GM15510 (cell line): ENCODE measurements around the gene KIF26B.

ENCODE experiments used
- POLR2A ChIP-seq: IDR thresholded peaks from 3 replicates; pipeline ENCODE4 v1.6.1; 2011; ENCODE audit warnings: borderline replicate concordance; ENCODE audit not compliant: insufficient read length; ENCODE audit errors: extremely low read depth

KIF26B gene

GRCh38 chr1:245365095-245366020 lies 210.6 kb downstream of the KIF26B start:
- TF ChIP-seq POLR2A = no peak

- no peak for TF ChIP-seq POLR2A
Observed at GRCh38 chr1:245366886-245367285, 212.1 kb downstream of the KIF26B start.

- no peak for TF ChIP-seq POLR2A
Observed at GRCh38 chr1:245370175-245370825, 215.5 kb downstream of the KIF26B start.

GRCh38 chr1:245370905-245371581 lies 216.3 kb downstream of the KIF26B start:
- TF ChIP-seq POLR2A = no peak

- no peak for TF ChIP-seq POLR2A
Observed at GRCh38 chr1:245373131-245373530, 218.3 kb downstream of the KIF26B start.

GRCh38 chr1:245375789-245376460 lies 221.1 kb downstream of the KIF26B start:
- TF ChIP-seq POLR2A = no peak

GRCh38 chr1:245377854-245378253 lies 223.1 kb downstream of the KIF26B start:
- TF ChIP-seq POLR2A = no peak

GRCh38 chr1:245378311-245378722 lies 223.5 kb downstream of the KIF26B start:
- no peak for TF ChIP-seq POLR2A

- no peak for TF ChIP-seq POLR2A
Observed at GRCh38 chr1:245378745-245379144, 224.0 kb downstream of the KIF26B start.

- no peak for TF ChIP-seq POLR2A
Observed at GRCh38 chr1:245380790-245381535, 226.2 kb downstream of the KIF26B start.

GRCh38 chr1:245382981-245383380 lies 228.2 kb downstream of the KIF26B start:
- TF ChIP-seq POLR2A = no peak

GRCh38 chr1:245383396-245384330 lies 228.9 kb downstream of the KIF26B start:
- TF ChIP-seq POLR2A = no peak
